HepG2 (cell line): Measurements from ENCODE around the gene IER5L.

Source experiments
- EED ChIP-seq: sonication (generic); formaldehyde crosslinking; IDR thresholded peaks from 2 replicates; pipeline ENCODE4 v1.5.0; 2020; ENCODE audit warnings: mild to moderate bottlenecking, missing genetic modification reagents
- HDAC6 ChIP-seq: fragments of 200-600 bp; sonication (generic); IDR thresholded peaks from 2 replicates; pipeline ENCODE4 v1.7.0; 2017; ENCODE audit warnings: mild to moderate bottlenecking, antibody characterized with exemption, low read length, low read depth
- PRDM4 ChIP-seq: sonication (generic); formaldehyde crosslinking; IDR thresholded peaks from 2 replicates; pipeline ENCODE4 v1.9.0; 2021; ENCODE audit warnings: missing genetic modification reagents, borderline replicate concordance
- TOE1 ChIP-seq: sonication (generic); formaldehyde crosslinking; IDR thresholded peaks from 2 replicates; pipeline ENCODE4 v1.4.0; 2020; ENCODE audit warnings: mild to moderate bottlenecking, missing genetic modification reagents
- ZBTB4 ChIP-seq: sonication (generic); formaldehyde crosslinking; IDR thresholded peaks from 2 replicates; pipeline ENCODE4 v1.4.0; 2020; ENCODE audit warnings: missing genetic modification reagents, mild to moderate bottlenecking, borderline replicate concordance
- ZNF205 ChIP-seq: IDR thresholded peaks from 2 replicates; pipeline ENCODE4 v1.6.1; 2018; ENCODE audit warnings: missing biosample characterization, missing genetic modification reagents
- ZNF780A ChIP-seq: sonication (generic); formaldehyde crosslinking; IDR thresholded peaks from 2 replicates; pipeline ENCODE4 v1.8.0; 2022; ENCODE audit warnings: mild to moderate bottlenecking, missing genetic modification reagents, moderate library complexity

- TF ChIP-seq TOE1 (CRISPR knock-in tag), result no peak
- TF ChIP-seq ZBTB4, result no peak
- 0 out of 2 replicates have a peak, but pooled peaks have one; percentile 33 for TF ChIP-seq ZNF205 (CRISPR knock-in tag)
- TF ChIP-seq ZNF780A, result no peak
- TF ChIP-seq EED (CRISPR knock-in tag), result no peak
- TF ChIP-seq HDAC6, result no peak
- TF ChIP-seq PRDM4 (CRISPR knock-in tag), result no peak
Observed at GRCh38 chr9:129176701-129177442, 1.2 kb downstream of the IER5L start.
